Cortex of kidney (tissue), 1 donor: Measurements from ENCODE around the gene PRR13.
"Not testable (repeated sequence)": the region's sequence is repeated elsewhere in the genome, so short reads cannot be mapped to it uniquely, and the experiment has no call there.

Experiments used
- DNase-seq: peaks from one replicate; lab custom pipeline; 2025; lab: John Stamatoyannopoulos, UW

The PRR13 gene

DNA sequence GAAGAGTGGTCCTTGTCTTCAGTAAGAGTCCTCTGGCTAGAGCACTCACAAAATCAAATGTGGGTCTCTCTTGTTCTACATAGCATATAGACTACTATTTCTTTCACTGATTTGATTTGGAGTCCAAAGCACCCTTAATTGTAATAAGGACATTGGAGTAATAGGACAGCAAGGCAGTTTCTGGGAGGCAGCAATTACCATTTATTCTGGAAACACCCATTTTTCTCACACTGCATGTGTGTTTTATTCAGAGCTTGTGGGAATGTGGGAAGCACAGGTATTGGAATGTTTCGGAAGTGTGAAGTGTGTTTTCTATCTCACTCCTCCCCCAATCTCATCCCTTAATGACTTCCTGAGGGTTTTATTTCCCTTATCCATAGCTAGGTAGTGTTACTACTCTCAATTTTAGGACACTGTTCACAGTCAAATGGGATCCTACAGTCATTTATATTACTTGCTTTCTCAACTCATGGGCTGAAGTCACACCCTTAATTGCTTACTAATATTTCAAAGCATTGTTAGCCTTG, 30.6 kb downstream of the PRR13 start:
- DNase-seq, result no peak

DNA sequence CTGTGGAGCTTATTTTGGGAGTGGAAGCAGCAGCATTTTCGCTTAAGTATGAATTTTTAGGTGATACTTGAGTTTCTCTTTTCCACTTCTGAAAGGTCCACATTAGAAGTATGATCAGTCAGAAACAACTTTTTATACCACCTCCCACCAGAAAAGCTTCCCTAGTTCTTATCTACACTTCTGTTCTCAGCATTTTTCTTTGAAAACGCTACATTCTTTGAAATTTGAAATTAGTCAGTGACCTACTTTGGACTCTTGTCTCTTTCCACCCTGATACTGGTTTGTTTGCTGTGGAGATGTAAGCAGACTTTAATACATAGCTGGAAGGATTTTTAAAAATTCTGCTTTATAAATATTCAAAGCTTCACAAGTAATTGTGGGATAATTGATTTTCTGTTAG, 32.5 kb downstream of the PRR13 start:
- no peak for DNase-seq

DNA sequence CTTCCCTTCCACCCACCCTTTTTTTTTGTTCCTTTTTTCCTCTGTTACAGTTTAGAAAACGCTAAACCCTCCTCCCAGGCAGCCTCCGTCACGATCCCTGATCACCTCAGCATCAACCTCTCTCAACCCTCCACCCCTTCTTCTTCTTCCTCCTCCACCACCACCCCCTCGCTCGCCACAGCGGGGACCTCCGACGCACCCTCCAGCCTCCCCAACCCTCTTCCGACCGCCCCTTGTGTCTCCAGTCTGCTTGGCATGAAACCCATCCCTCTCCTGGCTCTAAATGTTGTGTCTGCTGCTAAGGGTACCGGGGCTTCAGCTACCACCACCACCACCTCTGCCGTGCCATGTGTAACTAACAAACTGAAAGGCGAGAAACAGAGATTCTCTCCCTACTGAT, 33.3 kb downstream of the PRR13 start:
- DNase-seq, result no peak

DNA sequence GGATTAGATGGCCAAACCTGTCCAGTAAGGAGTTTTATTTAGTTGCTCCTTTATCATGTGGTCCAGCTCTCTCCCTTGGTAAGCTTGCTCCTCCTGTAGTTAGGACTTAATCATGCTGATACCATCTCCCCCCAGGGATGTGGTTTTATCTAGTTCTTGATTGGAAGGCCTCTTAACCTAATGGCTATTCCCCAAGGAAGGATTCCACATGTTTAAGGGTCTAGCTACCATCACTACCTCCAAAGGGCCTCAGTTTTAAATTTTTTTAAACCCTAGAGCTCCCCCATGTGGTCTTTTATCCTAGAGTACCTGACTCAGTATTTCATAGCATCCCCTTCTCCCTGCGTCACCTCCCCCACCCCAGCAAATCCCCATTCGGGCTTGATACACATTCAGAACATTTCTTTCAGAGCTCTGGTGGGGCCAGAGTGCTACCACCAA, 35.3 kb downstream of the PRR13 start:
- no peak for DNase-seq

DNA sequence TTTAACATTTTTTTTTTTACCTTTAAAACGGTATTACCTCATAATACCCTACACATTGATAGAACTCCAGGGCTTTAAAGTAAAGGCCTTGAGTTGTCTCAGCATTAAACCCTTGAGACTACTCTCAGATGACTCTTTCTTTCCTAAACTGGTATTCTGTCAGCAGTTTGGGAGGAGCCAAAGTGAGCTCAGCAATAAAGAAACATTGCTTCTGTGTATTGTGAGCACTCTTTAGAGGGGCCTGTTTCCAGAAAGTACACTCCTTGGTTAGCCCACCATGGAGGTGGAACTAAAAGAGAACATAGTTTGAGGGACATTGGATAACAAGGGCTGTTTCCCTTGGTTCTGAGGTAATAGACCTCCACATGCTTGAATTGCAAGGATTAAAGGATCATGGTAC, 37.3 kb downstream of the PRR13 start:
- no peak for DNase-seq

DNA sequence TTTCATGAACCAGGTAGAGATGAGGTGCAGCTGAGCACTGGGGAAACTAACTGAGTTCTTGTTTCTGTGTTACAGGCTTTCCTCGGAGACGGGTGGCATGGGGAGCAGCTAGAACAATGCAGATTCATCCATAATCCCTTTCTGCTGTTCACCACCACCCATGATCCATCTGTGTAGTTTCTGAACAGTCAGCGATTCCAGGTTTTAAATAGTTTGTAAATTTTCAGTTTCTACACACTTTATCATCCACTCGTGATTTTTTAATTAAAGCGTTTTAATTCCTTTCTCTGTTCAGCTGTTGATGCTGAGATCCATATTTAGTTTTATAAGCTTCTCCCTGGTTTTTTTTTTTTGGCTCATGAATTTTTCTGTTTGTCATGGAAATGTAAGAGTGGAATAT, 37.8 kb downstream of the PRR13 start:
- no peak for DNase-seq

DNA sequence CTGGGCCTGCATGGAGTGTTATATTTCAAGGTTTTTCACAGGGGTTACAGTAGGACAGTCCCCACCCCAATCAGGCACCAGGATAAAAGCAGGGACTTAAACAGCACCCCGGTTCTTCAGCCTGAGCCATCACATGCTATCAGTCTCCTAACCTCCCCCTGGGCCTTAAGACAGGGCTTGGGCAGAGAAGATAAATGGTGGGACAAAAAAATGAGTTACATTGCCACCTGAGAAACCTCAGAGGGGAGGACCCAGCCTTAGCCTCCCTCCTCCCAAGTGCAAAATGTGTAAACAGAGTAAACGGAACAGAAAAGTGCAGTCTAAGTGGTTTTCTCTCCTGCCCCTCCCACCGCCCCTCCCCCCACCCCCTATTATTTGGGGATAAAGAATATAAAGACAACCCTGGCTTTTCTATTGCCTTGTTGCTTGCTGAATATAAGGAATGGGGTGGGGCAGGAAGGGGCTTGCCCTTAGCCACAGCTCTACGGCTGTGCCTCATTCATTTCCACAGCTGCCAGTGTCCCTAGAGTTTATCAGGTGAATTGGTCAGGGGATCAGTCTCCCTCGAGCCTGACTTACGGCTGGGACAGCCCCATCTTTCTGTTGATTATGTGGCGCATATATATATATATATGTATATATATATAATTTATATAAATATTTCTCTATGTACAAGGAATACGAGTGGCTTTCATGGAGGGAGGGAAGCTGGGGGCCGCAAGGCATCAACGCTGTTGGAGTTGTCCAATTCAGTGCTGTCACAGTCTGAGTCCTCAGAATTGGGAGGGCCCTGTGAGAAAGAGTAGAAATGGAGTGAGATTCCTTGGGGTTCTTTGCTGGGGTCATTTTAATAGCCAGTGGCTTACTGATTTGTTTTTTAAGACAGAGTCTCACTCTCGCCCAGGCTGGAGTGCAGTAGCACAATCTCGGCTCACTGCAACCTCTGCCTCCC, 39.2 kb downstream of the PRR13 start:
- DNase-seq, result no peak

DNA sequence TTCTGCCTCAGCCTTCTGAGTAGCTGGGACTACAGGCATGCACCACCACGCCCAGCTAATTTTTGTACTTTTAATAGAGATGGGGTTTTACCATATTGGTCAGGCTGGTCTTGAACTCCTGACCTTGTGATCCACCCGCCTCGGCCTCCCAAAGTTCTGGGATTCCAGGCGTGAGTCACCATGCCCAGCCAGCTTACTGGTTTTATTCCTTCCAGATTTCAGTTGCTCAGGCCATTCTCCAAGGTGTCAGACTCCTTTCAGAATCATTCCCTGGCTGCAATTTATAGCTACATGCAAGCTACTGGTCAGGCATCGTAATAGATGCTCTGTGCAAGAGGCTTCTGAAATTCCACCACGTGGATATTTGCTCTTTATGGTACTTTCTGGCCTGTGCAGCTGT, 39.9 kb downstream of the PRR13 start:
- DNase-seq, result not testable (repeated sequence)

DNA sequence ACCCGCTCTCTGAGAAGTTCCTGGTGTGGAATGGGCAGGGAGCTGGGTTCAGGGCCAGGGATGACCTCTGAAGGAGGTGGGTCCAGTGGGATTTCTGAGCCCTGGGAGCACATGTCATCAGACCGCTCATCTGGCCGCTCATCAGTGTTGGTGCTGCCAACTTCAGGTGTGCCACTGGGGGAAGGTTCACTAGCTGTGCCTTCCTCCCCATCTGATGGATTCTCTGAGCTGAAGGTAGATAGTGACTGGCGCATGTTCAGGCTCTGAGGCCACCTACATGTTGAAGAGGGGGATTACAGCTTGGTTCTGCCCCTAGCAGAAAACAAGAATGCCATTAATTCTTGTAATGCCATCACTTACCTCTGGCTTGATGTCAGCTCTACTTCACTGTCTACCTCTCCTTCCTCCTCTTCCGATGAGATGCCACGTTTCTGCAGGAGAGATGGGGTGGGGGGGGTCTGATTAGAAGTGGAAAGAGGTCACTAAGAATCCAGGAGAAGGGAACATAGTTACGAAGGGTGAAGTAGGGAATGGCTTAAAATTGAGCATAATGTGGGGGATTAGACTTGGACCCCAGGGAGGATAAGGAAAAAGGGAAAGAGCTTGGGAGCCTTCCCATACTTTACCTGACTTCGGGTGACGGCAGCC, 40.5 kb downstream of the PRR13 start:
- DNase-seq, result no peak

DNA sequence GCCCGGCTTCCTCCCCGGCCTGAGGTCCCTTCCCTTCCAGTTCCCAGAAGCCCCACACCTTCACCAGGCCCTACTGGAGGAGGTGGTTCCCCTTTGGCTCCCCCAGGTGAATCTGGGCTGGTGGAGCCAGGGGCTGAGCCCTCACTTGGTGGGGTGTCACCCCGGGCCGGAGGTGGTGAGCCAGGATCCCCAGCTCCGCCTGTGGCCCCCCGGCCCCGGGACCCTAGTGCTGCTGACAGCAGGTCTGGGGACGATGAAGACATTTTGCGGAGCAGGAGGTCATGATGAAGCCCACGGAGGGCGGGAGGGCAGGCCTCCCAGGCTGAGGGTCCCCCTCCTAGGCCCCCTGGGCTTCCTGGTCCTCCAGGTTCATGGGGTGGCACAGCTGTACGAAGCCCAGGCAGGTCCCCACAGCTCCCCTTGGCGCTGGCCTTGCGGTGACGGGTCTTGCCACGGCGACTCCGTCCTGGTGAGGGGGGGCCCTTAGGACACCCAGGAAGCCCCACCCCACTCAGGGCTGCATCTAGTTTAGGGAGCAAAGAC, 41.2 kb downstream of the PRR13 start:
- DNase-seq, result no peak

DNA sequence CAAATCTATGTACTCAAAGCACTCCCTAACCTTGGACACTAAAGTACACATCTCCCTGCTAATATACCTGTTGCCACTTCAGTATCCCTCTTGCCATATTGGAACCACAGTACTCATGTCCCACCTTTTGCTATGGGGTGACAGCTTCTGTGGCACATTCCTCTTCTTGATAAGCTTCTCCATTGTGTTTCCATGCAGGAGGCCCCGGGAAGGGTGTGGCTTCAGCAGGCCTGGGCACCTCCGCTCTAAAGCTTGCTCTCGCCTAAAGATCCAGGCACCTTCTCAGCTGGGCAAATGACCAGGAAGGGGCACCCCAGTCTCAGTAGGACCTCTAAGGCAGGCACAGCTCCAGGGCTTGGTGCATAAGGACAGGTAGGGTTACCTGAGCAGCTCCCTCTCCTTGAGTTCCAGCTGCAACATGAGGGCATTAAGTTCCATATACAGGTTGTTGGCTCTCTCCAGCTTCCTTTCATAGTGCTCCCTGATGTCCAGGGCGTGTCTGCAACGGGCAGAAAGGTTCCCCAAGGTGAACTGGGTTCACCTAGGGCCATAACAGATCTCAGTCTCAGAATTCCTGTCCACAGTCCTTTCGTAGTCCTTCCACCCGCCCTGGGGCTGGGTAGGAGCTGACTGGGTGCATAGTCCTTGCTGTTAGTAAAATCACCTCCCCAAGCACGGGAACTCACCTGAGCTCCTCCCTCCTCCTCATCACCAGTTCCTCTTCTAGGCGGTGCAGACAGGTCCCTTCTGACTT, 41.9 kb downstream of the PRR13 start:
- DNase-seq, result no peak

DNA sequence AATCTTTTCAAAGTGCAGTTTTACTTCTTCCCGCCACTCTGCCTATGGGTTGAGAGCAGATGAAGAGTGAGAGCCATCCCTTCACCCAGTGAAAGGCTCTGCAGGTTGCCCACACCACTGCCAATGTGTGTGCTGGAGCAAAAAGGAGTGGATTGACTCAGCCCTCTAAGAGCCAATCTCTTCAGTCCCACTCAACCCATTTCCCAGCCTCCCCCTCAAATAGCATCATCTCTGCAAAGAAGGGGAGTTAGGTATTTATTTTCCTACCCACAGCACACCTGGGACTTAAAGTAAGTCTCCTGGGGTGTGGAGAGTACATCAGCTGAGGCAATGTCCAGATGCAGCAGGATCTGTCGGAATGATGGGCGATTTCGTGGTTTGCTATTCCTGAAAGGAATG, 42.4 kb downstream of the PRR13 start:
- DNase-seq, result no peak

DNA sequence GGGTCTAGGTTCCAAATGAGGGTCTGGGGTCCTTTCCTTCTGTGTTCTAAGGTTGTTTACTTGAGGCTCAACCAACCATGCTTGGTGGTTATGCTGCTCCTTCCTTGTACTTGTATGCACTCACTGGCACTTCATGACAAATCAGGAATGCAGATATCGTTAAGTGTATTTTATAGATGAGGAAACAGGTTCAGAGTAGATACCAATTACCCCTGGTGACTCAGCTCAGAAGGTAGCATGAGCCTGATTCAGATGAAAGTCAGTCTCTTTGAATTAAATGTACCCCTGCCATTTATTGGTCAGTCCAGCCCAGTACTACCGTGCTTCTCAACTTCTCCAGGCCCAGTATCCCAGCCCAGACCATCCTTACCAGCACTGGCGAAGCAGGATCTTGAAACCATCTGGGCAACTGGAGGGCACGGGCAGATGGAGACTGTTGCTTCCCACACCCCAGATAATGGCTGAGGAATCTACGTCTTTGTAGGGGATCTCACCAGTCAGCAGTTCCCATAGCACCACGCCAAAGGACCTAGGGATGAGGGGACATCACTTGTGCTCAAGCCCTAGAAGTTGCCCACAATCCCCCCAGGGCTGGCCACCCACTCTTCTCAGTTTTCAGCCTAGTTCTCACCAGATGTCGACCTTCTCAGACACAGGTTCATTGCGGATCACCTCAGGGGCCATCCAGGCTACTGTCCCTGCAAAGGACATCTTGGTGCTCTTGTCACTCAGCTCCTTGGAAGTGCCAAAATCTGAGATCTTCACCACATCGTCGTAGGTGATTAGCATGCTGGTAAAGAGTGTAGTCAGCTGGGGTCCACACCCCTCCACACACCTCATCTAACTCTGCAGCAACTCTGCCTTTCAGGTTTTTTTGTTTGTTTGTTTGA, 43.4 kb downstream of the PRR13 start:
- DNase-seq, result no peak

DNA sequence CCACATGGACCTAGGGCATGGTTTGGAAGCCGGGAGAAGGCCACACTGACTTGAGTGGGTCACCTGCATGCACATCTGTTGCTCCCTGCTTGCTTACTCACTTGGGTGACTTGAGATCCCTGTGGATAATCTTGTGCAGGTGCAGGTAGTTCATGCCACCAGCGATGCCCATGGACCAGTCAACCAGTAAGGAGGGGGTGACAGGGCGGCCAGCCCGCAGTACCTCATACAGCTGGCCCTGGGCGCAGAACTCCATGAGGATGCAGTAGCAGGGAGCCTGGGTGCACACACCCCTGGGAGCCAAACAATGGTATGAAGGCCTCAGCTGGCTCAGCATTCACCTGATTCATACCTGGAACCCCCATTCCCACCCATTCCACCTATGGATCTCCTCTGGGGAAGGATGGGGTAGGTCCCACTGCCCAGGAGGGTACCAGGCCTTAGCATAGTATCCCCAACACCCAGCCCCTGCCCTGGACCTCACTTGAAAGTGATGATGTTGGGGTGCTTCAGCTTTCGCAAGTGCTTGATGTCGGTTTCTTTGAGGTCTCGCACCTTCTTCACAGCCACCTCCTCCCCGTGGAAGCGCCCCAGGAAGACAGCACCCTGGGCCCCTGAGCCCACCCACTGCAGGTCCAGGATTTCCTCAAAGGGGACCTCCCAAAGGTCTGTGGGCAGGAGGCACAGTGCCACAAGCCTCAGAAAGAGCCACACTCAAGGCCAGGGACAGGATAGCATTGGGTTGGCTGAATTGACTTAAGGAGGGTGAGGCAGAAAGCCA, 44.6 kb downstream of the PRR13 start:
- no peak for DNase-seq

DNA sequence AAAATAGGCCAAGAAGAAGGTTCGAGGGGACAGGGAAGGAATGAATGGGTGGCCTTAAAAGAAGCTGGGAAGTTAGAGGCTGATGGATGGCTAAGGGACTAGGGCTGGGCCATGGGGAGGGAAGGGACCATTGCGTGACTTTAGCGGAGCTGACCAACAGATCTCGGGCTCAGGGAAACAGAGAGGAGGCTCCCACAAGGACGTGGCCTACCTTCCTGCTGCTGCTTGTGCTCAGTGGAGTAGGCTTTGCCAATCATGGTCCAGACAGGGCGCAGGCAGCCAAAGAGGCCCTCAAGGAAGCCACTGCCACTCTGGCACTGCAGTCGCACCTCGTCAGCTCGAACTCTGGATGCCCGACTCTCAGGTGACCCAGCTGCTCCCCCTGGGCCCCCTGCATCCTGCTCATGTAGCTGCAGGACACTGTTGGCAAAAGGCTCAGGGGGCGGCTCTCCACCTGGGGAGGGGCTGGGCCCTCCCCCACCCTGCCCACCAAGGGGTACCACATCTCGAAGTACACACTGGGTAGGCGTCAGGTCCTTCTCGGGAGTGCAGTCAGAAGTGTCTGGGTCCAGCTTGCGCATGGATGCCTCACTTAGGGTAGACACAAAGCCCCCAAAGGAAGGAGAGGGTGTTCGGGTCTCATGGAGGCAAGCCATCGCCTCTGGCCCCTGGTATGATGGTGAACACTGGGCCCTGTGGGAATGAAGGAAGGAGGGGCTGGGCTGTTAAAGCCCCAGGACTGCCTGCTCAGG, 45.4 kb downstream of the PRR13 start:
- no peak for DNase-seq

DNA sequence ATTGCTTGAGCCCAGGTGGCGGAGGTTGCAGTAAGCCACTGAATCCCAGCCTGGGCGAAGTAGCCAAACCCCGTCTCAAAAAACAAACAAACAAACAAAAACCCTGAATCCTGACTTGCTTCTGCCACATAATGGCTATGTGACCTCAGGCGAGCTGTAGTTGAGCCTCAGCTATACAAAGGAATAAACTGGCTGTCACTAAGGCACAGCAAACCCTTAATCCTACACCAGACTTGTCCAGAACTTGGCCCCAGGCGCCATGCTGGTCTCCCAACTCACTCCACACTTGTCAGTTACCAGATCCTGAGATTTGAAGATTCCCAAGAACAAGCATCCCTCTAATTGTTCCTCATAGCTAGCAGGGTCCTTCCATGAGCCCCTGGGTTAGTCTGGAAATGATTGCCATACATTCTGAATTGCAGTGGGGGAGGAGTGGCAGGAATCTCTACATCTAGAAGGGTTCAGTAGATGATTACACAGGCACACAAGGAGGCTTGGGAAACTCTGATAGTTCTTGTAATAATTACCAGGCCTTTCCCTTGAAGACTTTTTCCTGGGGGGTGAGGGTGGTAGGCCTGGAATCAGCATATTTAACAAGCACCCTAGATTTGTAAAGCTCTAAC, 47.8 kb downstream of the PRR13 start:
- DNase-seq, result no peak

DNA sequence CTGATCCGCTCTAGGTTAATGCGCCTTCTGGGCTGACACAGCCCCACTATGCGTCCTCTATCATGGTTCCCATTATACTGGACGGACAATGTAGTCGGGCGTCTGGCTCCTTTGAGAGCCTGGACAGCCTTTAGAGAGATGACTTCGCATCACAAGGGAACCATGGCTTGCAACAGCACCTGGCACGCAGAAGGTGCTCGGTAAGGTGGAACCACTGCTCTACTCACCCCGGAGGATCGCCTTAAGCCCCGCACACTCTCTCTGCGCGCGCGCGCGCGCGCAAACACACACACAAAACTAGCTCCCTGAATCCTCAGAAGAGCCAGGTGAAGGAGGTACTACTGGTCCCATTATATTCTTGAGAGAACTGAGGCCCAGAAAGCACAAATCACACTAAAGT, 50.7 kb downstream of the PRR13 start:
- no peak for DNase-seq

DNA sequence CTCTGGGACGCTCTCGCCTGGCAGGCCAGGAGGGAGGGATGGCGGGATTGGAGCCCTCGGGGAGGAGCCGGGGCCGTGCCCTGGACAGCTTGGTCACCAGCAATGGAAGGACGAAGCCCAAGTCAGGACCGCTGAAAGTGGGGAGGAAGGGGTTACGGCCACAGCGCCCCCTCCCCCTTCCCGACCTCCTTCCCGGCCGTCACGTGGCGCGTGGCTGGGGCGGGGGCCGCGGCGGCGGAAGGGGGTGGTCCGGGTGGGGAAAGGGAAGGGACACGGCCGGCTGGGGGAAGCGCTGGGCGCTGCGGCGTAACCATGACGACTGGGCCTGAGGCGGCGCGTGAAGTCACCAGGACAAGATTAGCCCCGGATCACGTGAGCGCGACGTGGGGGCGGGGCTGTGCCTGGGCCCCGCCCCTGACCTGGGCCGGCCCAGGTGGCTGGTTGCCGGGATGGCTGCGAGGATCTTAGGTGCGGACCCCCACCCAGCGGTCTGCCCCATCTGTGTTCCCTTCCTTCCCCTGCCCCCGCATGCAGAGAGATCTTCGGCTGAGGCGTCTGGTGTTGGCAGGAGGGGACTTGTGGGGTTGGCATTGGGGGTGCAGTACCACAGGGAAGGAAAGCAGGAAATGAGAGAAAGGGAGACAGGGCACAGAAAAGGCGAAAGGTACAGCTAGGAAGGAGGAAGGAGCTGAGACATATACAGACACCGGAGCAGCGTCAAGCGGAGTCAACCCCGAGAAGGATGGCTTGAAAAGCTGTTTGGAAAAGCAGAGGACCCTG, 51.5 kb downstream of the PRR13 start:
- peak; percentile 69 for DNase-seq
